Measurements from ENCODE around the gene CAST. TPM values are rescaled to one million over a fixed set of nuclear protein-coding genes. Genes with fewer than 3 reads are reported as not detected.

The CAST gene
- total RNA-seq, 2 donors from 2014 or later = 399 TPM

DNA sequence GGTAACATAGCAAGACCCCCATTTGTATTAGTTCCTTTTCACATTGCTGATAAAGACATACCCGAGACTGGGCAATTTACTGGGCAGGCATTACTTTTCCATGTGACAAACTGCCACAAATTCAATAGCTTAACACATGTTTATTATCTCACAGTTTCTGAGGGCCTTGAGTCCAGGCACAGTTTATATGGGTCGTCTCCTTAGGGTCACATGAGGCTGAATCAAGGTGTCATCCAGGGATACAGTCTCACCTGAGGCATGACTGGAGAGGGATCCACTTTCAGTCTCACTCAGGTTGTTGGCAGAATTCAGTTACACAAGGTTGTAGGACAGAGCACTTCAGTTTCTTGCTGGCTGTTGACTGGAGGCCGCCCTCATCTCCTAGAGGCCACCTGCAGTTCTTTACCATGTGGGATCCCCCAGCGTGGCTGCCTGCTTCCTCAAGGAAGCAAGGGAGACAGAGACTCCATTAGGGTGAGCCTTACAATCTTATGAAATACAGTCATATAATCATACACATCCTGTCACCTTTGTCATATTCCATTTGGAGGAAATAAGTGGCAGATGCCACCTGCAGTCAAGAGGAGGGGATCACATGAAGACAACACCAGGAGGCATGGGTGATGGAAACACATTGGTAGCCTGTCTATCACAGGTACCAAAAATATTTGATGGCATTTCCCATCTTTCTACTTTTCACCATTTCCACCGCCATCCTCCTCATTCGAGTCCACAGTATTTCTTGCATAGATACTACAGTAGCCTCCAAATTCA is 160.7 kb downstream of the CAST start:
- intact Hi-C loops (cut with DNase I, micrococcal nuclease) = no loop called here
- no peak for DNase-seq

DNA sequence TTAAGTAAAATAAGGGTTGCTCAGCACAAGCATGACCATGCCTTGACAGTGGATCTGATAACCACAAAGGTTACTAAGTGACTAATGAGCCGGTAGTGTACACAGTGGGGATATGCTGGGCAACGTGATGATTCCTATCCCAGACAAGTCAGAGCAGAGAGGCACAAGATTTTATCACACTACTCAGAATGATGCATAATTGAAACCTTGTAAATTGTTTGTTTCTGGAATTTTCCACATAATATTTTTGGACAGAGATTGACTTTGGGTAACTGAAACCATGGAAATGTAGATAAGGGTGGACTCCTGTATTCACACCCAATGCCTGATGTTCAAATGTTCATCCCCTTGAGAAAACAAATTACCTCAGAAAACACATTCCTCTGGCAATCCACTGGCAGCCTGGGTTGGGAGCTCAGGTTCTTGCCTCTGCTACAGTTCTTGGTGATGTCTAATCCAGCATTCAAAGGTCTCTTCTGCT is 161.8 kb downstream of the CAST start:
- DNase-seq (no peak), ATAC-seq (no peak)
- intact Hi-C loops (cut with DNase I, micrococcal nuclease) = no loop called here

More for the DNA sequence above, 160.7 kb downstream of the CAST start:
- ATAC-seq = peak; percentile 75

Other genes starting within 250 kb of the CAST start
- 1 to 10 TPM; 2.2 to 4.1 TPM for gene PCSK1, start 229.1 kb upstream of the CAST start, total RNA-seq
- gene ERAP1, start 145.6 kb downstream of the CAST start, total RNA-seq = 100 to 1,000 TPM; 112 to 120 TPM
- 10 to 100 TPM; 21.2 to 35.3 TPM for gene ERAP2, start 214.1 kb downstream of the CAST start, total RNA-seq